ENCODE results near the gene TMC6. TPM values are rescaled to one million over a fixed set of nuclear protein-coding genes. Genes with fewer than 3 reads are reported as not detected.
A peak's percentile ranks its signal among the peaks of the same experiment; 100 is the strongest.

The TMC6 gene
- total RNA-seq, 1 donor = 111 TPM

DNA sequence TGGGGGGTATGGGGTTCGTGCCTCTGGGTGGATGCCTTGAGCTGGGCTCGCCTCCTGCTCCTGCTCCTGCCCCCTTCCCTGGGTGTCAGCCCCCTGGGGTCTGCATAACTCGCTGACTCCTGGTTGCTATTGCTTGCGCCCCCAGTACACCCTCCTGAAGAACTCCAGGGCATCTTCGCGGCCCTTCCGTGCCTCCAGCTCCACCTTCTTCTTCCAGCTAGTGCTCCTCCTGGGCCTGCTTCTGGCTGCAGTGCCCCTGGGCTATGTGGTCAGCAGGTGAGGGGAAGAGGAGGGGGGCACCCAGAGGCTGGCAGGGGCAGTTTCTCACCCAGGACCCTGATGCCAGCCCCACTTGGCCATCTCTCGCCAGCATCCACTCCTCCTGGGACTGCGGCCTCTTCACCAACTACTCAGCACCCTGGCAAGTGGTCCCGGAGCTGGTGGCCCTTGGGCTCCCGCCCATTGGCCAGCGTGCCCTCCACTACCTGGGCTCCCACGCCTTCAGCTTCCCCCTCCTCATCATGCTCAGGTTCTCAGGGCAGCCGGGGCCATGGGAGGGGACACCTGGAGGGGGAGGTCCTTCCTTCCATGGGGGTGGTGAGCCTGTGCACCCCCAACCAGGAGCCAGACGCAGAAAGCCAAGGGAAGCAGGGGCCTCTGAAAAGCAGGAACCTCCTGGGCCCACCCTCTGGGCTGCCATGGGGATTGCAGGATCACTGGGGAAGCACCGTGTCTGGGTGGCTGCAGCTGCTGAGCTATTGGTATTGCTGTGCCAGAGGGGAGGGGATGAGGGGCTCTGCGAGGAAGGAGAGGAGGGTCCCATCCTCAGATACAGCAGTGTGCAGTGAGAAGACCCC lies 9.9 kb upstream of the TMC6 start:
- no peak for DNase-seq (ENCODE audit: low read depth in 2 of 3, low spot score in 2 of 3)

DNA sequence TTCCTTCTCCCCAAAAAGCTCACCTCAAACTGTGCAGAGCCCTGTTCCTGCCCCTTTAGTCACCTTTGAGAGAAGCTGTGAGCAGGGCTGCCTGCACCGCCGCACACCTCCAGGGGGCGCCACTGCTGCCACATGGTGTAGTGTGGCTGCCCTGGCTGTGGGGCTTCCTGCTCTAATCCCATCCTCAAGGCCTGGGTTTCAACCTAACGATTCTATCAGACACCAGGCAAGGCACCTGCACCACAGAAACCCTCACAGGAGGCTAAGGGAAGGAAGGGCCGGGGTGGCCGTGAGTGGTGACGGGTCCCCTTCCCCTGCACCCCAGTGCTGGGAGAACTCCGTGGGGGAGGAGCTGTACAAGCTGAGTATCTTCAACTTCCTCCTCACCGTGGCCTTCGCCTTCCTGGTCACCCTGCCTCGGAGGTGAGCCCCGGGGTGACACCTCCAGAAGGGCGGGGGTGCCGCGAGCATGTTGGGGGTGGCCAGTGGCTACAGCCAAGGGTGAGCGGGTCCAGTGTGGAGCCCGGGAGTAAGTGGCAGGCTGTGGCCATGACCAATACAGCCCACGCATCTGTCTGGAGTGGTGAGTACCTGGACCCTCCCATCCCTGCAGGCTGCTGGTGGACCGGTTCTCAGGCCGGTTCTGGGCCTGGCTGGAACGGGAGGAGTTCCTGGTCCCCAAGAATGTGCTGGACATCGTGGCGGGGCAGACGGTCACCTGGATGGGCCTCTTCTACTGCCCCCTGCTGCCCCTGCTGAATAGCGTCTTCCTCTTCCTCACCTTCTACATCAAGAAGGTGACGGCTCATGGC lies 9.0 kb upstream of the TMC6 start:
- no peak for DNase-seq (ENCODE audit: low read depth in 2 of 3, low spot score in 2 of 3)

DNA sequence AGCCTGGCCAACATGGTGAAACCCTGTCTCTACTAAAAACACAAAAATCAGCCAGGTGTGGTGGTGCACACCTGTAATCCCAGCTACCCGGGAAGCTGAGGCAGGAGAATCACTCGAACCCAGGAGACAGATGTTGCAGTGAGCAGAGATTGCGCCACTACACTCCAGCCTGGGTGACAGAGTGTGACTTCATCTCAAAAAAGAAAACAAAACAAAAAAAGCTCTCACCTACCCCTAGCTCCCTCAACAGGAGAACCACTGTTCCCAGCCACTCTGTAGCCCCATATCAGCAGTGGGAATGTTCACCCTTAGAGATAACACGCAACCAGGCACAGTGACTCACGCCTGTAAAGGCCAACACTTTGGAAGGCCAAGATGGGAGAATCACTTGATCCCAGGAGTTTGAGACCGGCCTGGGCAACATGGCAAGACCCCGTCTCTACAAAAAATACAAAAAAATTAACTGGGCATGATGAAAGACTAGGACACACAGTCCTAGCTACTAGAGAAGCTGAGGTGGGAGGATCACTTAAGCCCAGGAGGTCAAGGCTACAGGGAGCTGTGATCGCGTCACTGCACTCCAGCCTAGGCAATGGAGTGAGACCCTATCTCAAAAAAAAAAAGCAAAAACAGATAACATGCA lies 7.4 kb upstream of the TMC6 start:
- DNase-seq (ENCODE audit: low read depth in 2 of 3, low spot score in 2 of 3) = no peak

DNA sequence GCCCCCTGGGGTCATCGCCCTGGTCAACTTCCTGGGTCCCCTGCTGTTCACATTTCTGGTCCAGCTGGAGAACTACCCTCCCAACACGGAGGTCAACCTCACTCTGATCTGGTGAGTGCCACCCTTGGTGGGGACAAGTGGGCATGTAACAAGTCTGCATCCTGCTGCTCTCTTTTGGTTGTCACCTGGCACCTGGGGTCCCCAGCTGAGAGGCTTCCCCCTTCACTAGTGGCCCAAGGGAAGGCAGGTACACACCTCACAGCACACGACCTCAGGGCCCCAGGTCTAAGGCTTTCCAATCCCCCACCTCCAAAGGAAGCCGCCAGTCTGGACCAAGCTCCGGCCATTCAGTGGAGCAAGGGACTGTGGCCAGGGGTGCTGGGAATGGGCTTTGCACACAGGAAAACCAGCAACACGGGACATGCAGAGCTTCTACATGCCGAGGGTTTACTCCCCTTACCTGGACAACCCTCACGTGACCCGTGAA lies 6.4 kb upstream of the TMC6 start:
- no peak for DNase-seq (ENCODE audit: low read depth in 2 of 3, low spot score in 2 of 3)

DNA sequence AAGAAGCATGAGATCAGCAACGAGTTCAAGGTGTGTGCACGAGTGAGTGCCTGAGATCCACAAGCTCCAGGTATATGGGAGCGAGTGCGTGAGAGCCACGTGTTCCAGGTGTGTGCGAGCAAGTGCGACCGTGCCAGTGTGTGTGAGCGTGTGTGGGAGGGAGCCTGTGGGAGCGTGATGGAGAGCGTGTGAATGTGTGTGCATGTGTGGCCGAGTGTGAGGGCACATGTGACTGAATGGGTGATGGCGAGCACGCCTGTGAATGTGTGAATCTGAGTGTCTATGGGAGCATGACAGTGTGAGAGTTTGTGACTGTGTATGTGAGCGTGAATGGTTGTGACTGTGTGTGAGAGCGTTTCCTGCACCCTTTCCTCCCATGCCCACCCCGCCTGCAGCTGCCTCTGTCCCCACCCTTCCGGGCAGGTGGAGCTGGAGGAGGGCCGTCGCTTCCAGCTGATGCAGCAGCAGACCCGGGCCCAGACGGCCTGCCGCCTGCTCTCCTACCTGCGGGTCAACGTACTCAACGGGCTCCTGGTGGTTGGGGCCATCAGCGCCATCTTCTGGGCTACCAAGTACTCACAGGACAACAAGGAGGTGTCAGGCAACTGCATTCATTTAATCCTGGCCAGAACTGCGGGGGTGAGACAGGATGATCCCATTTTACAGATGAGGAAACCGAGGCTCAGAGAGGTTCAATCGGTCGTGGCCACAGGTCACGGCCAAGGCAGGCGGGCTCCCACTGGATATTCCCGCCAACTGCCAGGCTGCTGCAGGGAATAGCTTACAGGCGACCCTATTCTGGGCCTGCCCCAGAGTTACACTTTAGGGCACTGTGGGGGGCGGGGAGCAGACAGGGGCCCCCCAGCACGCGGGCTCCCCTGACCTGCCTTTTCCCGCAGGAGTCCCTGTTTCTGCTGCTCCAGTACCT lies 5.7 kb upstream of the TMC6 start:
- peak in 2 of 3 donors; percentile 81 to 88 for DNase-seq (ENCODE audit: low read depth in 2 of 3, low spot score in 2 of 3)

DNA sequence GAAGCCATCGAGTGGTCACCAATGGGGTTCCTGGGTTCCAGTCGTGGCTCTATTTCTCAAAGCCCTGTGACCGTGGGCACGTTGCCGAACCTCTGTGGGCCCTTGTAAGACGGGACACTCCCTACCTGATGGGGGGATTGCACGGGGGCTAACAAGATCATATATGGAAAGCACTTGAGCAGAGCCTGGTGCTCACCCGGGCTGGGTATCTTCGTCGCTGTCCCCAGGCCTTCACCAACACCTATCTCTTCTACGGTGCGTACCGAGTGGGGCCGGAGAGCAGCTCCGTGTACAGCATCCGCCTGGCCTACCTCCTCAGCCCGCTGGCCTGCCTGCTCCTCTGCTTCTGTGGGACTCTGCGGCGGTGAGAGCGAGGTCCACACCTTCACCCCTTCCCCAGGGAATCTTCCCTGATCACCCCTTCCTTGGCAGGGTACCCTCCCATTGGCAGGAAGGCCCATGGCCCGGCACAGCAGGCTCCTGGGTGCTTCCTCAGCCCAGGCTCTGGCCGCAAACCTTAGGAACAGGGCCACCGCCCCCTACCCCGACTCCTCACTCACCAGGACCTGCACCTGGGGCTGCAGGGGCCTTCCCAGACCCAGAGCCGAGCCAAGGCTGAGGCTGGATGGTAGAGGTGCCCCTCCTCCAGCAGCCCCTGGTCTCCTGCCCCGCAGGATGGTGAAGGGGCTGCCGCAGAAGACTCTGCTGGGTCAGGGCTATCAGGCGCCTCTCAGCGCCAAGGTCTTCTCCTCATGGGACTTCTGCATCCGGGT lies 4.8 kb upstream of the TMC6 start:
- no peak for DNase-seq (ENCODE audit: low read depth in 2 of 3, low spot score in 2 of 3)

DNA sequence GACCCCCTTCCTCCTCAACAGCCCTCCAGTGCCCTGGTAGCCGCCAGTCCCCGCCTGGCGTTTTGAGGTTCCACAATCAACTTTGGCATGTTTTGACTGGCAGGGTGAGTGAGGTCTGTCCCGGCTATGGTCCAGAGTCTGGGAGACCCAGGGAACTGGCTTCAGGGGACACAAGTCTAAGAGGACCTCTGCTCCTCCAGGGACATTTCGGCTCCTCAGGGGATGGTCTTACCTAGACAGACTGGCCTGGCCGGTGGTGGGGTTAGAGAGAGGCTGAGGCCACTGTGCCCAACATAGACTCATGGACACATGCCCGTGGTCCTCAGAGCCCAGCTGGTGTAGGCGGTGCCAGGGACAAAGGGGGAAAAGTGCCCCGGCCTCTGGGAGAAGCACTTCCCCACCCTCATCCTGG lies 4.2 kb upstream of the TMC6 start:
- DNase-seq (ENCODE audit: low read depth in 2 of 3, low spot score in 2 of 3) = no peak

DNA sequence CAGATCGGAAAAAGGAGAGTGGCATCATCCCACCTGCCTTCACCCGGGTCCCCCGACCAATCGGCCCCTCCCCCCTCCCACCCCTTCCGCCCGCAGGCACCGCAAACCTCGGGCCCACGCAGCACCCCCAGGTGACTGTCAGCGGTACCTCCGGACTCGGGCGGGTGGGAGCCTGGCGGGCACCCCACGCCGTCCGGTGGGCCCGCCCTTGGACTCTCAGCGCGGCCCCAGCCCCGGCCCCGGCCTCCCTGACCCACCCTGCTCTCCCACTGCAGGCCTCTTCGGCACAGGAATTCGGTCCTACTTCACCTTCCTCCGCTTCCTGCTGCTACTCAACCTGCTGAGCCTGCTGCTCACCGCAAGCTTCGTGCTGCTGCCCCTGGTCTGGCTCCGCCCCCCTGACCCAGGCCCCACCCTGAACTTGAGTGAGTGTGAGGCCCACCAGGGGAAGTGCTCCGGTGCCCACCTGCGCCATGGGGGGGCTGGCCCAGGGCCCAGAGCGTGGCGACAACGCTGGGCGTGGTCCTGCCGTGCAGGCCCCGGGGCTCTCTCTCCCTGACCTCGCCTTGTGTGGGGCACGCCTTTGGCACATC lies 3.6 kb upstream of the TMC6 start:
- DNase-seq (ENCODE audit: low read depth in 2 of 3, low spot score in 2 of 3) = peak in 2 of 3 donors; percentile 81 to 88

DNA sequence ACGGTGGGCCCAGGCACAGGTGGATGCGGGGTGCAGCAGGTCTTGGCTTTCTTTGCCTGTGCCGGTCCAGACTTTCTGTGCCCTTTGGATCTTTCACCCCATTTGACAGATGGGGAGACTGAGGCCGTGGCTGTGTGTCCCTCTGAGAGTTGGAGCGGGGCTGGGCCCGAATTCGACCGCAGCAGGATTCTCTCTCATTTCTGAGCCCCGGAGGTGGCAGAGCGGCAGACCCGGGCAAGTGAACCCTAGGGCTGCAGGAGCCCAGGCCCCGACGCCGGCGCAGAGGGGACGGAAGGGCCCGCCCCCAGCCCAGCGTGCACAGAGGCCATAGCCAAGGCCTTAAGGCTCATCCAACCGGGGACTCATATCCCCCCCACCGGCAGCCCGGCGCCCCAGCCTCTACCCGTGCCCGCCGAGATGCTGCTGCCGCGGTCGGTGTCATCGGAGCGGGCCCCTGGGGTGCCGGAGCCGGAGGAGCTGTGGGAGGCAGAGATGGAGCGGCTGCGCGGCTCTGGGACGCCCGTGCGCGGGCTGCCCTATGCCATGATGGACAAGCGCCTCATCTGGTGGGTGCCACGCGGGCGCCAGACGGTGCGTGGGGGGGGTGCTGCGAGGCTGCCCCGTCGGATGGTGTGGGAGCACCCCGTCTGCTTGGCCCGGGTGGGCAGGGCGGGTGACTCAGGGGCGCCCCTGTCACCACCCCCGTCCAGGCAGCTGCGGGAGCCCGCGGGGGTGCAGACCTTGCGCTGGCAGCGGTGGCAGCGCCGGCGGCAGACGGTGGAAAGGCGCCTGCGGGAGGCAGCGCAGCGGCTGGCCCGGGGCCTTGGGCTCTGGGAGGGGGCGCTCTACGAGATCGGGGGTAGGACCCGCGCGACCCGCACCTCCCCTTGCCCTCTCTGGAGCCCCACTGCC lies 2.9 kb upstream of the TMC6 start:
- peak in 2 of 3 donors; percentile 50 to 57 for DNase-seq (ENCODE audit: low read depth in 2 of 3, low spot score in 2 of 3)

DNA sequence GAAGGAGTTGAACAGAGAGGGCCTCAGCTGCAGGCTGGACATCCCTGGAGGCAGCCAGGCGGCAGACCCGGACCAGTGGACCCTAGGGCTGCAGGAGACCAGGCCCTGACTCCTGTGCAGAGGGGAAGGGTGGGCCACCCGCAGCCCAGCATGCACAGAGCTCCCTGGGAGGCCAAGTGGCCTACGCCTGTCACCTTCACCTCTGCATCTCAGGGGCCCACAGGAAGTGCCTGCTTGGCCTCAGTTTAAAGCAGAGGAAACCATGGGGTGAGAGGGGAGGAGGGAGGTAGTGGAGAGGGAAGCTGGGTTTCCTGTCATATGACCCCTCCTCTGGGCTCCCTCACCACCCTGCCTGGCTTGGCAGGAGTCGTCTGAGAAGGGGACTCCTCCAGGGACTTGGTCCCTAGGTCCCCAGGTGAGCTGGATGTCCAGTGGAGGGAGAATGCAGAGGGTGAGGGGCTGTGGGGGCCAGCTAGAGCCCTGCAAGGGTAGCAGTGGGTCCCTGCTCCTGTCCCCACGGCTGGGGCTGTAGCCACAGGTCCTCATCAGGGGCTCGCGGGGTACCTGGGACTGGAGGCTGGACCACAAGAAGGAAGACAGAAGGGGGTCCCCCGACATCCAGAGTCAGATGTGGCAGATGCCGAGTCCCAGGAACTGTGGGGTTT lies 2.0 kb upstream of the TMC6 start, which contains the start of gene TMC8:
Gene TMC8 (plus strand): TSS at position 335 of the 665 bp plus-strand sequence. CDS start 818 bp downstream, outside the sequence.
- peak in 2 of 3 donors; percentile 84 to 96 for DNase-seq (ENCODE audit: low read depth in 2 of 3, low spot score in 2 of 3)

DNA sequence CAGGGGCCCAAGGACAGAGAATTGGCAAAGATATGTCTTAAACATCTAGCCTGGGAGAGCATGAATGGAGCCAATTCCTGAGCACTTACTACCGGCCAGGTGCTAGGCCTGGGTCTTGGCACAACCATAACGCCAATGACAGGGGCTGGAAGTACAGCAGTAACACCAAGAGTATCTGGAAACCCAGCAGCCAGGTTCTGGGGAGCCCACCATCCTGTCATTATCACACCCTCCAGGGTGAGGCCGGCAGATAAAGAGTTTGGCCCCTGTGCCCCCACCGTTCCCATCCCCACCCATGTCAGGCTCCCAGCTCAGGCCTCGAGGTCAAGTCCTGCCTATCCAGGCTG lies 1.5 kb upstream of the TMC6 start:
- DNase-seq (ENCODE audit: low read depth in 2 of 3, low spot score in 2 of 3) = no peak

DNA sequence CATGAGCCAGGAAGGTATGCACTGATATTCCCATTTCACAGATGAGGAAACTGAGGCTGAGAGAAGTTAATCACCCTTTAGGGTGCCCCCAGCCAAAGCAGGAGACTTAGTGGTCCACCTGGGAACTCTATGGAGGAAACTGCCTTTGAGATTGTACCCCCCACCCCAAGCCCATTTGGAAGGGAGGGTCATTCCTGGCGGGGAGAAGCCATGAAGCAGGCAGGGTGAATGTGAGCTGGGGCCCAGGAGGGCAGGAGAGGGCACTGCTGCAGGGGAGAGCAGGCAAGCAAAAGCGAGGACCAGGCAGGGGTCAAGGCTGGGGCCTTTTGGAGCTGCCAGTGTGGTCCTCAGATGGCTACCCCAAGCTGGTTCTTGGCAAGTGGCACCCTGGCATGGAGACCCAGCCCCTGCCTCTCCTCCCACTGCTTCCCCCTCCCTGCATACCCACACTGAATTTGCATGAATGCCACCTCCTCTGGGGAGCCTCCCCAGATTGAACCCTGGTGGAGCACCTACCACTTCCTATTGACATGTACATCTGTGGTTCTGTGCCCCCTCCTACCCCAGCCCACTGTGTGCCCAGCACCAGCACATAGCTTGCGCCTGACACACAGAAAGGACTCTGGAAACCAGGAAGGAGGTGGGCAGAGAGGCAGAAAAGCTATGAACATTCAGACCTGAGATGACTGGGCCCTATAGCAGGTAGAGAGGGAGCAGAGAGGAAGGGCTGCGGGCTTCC lies 965 bp upstream of the TMC6 start:
- no peak for DNase-seq (ENCODE audit: low read depth in 2 of 3, low spot score in 2 of 3)

DNA sequence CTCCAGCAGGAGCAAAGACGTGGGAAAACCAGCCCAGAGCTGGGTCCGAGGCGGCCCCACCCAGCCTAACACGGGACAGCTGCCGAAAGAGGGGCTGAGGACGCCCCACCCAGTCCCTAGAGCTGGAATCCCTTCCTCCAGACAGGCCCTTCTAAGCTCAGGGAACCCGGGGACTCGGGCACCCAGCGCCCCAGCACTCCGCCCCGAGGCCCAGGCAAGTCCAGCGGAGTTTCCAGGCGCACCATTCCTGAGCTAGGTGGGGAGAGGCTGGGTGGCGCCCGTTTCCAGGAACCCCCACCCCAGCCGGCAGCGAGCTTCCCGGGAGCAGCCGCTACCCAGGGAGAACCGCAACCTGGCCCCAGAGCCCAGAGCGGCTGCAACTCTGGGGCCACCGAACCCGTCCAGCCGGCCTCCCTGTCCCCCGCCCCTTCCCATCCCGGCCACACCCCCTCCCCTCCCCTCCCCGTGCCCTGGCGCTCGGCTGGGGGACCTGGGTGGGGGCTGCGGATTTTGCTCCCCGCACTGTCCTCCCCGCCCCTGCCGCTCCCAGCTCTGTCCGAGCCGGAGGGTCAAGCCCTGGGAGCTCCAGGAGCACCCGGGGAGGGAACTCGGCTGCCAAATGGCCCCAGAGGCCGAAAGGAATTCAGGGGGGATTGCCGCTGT lies 536 bp downstream of the TMC6 start:
- no peak for DNase-seq (ENCODE audit: low read depth in 2 of 3, low spot score in 2 of 3)

DNA sequence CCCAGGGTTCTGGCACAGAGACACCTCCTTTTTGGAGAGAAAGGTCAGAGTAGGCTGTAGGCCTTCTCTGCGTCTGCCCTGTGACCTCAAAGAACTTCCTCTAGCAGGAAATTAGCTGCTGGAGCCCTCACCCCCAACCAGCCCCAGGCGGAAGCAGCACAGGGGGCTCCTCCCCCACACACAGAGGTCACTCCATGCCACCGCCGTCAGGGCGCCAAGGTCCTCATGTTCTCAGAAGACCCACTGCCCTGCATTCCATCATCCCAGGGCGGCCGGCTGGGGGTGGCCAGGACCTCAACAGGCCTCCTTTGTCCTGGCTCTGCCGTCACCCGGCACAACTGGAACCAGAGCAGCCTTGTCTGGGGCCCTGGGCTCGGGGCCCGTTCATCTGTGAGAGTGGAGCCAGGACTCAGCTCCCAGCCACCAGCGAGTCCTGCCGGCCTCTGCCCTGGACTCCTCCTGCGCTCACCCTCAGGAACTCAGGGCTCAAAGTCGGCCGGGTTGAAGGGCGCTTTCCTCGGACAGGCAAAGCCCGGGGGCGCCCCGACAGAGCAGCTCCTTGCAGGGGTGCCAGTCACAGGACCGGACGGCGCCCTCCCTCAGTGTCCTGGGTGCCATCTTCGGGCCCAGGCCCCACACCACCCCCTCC lies 1.2 kb downstream of the TMC6 start:
- peak in 1 of 3 donors; percentile 49 for DNase-seq (ENCODE audit: low read depth in 2 of 3, low spot score in 2 of 3)

DNA sequence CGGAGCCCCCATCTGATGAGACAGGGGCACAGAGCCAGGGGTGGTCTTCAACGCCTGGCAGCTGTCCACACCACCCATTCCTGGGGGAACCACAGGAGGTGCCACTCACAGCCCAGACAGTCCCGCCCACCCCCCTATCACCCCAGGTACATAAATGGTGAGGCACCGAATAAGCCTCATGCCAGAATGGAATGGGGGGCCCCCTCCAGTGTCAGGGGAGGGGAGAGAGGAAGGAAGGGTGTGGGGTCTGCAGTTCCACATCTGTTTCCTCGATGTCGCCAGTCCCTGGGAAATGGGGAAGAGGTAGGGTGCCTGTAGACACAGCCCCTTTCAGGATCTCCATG lies 1.7 kb downstream of the TMC6 start:
- no peak for DNase-seq (ENCODE audit: low read depth in 2 of 3, low spot score in 2 of 3)
